GM21619 (cell line): ENCODE results near the gene SLC25A21.

Experiments used
- ATAC-seq: cut with Tn5 transposase; IDR thresholded peaks from one replicate; pipeline ENCODE4 v1.9.1; 2021; ENCODE audit not compliant: unreplicated experiment

Gene SLC25A21

DNA sequence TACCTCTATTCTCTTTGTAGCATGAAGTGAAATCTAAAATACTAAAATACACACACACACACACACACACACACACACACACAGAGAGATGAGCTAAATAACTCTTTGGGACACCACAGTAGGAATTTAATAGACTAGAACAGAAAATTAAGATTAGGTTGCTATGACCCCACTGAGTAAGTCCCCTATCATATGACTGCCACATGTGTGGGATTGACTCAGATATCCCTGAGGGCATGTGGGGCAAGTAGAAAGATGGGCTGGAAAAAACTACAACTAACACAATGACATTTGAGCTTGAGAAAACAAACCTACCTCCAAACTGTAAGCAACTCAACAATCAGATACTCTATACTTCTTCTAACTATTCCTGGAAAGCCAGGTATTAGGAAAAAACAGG lies 27.0 kb downstream of the SLC25A21 start:
- no peak for ATAC-seq

DNA sequence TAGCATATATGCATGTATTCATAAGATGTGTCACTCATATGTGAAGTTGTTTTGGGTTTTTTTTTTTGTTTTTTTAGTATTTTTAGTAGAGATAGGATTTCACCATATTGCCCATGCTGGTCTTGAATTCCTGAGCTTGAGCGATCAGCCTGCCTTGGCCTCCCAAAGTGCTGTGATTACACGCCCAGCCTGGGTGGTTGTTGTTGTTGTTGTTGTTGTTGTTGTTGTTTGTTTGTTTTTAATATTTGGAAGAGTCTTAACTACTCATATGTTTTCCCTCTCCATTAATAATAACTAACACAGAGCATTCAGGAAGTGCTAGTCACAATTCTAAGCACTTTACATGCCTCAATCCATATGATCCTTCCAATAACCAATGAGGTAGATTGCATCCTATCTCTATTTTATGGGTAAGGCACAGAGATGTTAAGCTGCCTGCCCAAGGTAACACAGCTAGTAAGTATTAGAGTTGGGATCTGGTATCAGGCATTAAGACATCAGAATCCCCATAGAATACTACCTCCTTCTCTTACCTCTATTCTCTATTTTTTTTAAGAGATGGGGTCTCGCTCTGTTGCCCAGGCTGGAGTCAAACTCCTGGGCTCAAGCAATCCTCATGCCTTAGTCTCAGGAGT lies 27.6 kb downstream of the SLC25A21 start:
- no peak for ATAC-seq

DNA sequence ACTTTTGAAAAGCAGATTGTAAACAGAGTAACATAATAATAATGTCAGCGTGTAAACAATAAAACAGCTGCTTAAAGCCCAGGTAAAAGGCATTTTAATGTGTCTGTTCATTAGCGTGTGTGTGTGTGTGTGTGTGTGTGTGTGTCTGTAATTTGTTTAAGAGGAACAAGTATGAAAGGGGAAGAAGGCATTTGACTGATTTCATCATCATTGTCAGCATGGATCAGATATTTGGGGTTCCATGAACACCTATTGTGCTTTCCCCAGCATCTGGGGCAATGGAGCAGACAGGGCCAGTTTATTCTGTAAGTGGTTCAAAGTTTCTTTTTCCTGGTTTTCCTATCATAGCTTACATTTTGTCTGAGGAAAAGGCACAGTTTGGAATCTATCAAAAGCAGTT lies 28.9 kb downstream of the SLC25A21 start:
- no peak for ATAC-seq

DNA sequence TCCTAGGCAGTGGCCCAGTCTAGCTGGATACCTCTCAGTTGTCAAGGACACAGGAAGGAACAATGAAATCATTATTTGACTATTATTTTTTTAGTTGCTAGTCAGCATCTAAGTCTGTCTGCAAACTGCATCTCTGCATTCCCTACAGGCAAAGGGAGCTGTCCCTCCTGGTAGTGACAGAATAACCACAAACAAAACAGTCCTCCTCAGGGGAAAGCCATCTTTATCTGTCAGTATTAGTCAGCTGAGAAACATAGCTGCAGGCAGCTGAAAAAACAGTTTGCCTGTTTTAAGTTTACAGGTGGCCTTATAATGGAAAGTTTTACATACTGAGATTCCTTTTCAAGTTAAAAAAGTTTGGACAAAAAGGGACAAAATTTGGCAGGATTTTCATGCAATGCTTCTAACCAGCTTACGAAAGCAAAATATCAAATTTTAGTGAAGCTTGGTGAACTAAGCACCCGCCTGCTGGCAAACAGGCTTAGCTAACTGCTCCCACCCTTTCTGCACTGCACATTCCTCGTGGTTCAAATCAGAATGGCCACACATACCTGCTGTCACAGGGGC lies 29.5 kb downstream of the SLC25A21 start:
- no peak for ATAC-seq

DNA sequence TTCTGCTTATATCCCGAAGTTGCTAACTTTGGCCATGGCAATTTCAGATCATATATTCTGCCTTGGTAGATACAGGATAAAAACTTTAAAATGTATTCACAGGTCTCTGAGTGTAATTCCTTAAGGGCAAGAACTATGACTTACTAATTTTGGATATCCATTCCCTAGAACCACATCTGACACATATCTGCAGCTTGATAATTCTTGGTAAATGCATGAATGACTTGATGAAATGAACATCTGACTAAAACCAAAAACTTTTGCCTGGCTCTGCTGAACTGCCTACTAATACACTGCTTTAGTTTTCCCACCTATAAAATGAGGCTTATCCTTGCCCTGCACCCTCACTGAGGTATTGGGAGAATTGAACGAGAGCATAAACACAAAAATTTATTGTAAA lies 32.2 kb downstream of the SLC25A21 start:
- no peak for ATAC-seq

DNA sequence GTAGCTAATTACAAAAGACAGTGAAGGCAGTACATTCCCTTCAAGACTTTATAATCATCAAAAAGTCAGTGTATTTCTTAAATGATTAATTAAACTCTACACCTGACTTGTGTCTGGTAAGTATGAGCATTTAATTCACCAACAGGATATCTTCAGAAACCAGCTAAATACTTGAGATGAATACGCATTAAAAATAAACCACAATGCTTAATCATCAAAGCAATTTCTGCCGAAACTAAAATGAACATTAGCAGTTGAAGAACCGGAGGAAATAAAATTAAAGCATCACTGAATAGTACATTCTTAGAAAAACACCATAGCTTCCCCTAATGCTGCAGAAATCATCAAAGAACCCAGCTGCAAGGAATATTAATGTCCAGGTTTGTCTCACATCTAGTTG lies 32.7 kb downstream of the SLC25A21 start:
- ATAC-seq = no peak

DNA sequence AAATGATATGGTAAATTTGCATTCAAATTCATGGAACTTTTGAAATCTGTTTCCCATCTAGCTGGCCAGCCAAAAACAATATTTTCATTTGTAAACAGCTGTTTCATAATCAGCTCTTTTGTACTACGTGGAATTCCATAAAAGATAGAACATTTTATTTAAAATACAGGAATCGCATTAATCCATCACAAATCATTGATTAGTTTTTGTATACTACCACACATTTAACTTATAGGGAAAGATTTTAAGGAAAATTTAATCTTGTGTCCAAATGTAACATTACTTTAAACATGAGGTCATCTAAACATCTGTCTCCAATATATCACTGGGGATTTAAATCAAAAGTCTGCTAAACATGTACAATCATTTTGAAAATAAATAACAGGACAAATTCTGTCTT lies 33.5 kb downstream of the SLC25A21 start:
- ATAC-seq = no peak

DNA sequence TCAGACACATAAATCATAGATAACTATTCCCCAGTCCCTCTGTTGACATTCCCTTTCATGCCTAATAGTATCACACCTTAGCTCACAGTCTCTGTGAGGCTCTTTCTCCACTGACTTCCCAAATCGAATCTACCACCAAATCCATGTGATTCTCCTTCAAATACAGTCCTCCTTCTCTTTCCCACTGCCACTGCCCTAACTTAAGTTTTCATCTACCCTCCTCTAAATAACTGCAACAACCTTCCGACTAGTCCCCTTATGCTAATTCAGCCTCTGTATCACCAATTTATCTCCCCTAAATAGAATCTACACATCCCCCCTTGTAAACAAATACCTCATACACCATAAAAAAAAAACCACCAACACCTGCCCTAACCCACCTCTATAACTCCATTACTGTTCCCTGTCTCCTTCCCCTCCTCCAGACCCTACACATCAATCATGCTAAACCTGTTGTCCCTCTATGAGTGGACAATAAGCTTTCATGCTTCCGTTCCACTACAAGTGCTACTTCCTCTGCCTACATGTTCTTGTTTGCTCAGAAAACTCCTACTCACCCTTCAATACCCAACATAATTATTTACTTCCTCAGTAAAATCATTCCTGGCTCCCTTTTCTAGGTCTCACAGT lies 39.0 kb downstream of the SLC25A21 start:
- ATAC-seq = no peak

DNA sequence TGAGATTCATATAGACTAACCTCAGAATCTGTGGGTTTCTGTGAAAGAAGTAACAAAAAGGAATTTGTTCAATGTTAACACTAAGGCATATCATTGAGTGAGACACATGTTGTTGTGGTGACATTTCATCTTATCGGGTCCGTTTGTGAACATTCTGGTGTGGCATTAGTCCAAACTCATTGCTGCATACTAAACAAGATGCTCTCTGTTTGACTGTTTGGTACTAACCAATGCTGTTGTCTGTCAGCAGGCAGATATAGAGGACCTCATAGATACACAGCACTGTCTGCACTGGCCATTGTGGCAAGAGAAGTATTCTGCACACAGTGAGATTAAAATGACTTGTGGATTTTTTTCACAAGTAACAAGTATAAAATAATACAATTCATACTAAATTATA lies 41.2 kb downstream of the SLC25A21 start:
- ATAC-seq = no peak

DNA sequence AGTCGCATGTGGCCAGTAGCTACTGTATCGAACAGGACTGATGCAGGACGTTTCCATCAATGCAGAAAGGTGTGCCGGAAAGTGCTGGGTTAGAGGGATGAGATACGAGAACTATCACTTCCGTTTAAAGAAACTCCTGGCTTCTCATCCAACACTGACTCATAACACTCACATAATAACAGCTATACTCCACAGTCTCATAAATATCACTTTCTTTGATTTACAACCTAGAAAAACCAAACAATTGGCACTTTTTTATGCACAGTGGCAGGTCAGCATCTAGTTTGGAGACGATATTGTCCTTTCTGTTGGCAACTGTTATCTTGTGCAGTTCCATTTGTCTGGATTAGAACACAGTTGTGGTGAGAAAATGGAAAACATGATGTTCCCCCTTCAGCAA lies 43.4 kb downstream of the SLC25A21 start:
- no peak for ATAC-seq

DNA sequence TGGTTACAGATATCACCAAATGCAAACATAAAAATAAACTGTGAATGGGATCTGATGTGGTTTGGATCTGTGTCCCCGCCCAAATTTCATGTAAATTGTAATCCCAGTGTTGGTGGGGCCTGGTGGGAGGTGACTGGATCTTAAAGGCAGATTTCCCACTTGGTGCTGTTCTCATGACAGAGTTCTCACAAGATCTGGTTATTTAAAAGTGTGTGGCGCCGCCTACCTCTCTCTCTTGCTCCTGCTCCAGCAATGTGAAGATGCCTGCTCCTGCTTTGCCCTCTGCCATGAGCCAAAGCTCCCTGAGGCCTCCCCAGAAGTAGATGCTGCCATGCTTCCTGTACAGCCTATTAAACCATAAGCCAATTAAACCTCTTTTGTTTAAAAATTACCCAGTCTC lies 47.8 kb downstream of the SLC25A21 start:
- no peak for ATAC-seq

DNA sequence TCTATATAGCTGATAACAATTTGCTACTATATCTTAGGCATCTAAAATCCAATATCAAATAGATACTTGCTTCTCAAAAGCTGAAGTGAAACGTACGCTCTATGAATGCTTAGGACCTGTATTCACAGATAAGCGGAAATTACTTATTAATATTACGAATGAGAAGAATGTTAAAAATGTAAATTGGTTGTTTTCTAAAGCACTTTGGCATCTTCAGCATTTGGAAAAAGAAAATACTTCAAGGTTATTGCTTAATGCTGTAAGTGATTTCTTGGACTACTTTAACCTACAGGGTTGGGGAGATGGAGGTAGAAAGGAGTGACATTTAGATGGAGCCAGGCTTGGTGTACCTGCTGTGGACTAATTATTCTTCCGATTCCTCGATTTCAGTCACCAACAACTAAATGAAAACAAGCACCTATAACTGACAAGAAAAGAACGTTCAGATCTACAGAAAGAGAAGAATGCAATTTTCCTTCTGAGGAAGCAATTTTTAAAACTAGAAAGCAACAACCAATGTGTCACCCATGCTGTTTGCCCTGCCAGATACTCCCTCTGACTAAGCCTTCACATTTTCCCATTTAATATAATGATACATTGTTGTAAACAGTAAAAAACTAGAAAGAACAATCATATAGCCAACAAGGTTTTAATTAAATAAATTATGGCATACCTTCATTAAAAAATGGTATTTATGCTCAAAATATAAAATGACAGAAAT lies 49.3 kb downstream of the SLC25A21 start:
- ATAC-seq = no peak

DNA sequence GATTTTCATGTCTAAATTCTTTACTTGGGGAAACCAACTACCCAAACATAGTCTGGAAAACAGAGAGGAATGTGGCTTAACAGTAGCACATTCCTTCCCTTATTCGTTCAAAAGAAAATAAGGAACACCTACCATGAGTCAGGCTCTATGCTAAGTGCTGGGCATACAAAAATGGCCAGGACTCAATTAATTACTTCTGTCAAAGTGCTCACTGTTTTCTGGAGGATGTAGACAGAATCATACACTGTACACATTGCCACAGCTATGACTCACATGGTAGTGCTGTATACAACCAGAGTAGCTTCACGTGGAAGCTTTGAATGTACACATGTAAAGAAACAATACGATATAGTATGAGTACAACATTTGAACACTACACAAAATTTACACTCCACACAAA lies 50.1 kb downstream of the SLC25A21 start:
- no peak for ATAC-seq

DNA sequence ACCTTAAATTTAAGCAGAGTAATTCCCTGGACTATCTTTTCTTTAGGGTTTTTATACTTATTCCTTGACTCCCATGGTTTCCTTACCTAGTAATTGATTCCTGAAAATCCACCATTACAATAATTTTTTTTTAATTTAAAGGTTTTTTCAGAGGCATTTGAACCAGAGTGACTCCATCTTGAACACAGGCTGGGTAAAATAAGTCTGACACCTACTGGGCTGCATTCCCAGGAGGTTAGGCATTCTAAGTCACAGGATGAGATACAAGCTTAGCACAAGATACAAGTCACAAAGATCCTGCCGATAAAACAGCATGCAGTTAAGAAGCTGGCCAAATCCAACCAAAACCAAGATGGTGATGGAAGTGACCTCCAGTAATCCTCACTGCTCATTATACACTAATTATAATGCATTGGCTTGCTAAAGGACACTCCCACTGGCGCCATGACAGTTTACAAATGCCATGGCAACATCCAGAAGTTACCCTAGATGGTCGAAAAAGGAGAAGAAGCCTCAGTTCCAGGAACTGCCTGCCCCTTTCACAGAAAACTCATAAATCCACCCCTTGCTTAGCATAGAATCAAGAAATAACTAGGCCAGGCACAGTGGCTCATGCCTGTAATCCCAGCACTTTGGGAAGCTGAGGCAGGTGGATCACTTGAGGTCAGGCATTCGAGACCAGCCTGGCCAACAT lies 53.6 kb downstream of the SLC25A21 start:
- ATAC-seq = no peak

DNA sequence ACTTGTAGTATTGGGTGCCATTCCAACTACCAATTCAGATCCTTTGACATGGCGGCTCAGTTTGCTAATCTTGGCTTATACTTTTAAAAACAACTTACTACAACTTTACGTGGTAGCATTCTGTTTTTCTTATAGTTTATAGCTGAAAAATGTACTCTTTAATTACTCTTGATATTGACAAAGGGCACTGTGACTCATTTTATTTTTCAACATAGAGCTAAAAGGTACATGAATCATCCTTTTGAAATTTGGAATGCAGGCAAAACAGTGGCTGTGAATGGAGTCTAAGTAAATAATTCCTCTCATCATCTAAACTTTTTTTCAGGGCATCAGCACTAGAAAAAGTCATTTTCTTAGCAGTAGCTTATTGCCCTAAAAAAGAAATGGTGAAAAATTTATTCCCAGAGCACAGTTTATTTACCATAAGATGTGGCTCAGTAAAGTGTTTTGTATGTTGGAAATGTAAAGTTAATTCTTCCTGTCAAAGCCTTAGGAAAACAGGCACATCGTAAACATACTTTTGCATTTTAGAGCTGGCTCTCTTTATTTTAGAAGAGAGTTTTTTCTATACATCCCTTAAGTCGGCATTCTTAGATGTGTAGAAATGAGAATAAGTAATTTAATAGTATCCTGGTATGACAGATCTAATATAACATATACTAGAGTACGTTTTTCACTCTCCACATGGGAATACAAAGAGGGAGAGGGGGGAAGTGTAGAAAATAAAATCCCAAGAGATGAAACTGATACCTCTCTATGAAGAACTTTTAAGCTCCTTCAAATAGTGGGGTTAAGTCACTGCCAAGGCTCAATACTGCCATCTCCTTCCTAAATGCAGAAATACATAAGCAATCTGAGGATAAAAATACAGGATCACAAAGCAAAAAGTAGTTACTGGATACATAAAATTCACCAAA lies 55.2 kb downstream of the SLC25A21 start:
- no peak for ATAC-seq

DNA sequence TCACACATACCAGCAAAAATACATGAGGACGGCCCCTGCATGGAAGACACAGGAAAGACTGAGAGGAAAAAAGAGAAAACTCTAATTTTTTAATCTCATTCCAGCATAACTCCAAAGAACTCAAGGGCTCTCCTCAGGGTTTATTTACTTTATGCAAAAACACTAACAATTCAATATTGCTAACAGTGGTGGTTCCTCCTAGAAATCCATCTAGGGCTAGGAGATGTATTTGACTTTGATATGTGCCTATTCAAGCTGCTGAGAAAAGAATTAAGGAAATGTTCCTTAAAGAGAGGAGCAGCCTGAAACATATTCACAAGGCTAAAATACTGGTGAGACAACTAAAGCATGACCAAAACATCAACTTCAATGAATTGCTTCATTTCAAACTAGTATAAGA lies 57.0 kb downstream of the SLC25A21 start:
- no peak for ATAC-seq

DNA sequence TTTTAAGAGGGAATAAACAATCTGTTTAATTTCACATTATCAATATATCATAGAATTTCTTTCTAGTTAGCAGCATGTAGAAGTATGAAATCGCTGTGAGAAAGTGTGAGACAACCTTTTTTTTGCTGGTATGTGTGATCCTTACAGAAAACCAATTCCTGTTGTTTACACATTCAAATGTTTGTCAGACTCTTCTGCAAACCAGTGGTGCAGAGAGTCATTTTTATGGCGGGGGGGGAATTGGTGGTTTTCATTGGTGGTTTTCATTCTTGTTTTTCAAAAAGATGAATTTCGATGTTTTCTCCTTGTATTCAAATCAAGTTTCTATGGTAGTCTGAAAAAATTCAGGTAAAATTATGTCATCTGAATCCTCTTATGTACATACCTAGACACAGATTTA lies 57.8 kb downstream of the SLC25A21 start:
- no peak for ATAC-seq

DNA sequence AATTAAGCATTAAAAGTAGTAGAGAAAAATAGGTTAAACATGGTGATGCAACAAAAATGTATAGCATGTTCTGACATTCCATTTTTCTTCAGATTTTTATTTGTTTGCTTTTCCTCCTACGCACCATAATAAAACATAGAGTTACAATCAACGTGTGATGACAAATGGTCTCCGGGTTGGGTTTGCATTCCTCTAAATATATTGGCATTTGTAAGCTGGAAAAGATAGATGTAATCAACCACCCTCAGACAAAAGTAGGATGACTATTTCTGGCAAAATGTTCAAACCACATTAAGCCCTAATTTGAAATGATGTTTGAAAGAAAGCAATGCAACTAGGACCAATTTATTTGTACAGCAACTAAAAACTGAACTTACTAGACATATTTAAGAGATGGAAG lies 58.4 kb downstream of the SLC25A21 start:
- ATAC-seq = no peak

DNA sequence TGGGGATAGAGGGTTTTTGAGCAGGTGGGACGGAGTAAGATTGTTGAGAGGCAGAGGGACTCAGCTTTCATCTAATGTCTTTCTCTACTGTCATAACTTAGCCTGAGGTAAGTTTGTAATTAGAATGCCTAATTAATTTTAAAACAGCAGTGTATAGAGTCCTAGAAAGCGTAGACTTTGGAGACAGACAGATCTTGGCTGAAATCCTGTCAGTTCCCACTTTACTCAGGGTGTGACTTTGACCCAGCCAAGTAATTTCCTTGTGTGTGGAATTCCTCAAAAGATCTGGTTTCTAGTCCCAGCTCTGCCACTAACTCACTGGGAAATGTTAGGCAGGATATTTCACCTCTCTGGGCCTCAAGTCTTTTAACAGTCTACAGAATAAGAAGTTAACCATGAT lies 74.3 kb downstream of the SLC25A21 start:
- no peak for ATAC-seq

DNA sequence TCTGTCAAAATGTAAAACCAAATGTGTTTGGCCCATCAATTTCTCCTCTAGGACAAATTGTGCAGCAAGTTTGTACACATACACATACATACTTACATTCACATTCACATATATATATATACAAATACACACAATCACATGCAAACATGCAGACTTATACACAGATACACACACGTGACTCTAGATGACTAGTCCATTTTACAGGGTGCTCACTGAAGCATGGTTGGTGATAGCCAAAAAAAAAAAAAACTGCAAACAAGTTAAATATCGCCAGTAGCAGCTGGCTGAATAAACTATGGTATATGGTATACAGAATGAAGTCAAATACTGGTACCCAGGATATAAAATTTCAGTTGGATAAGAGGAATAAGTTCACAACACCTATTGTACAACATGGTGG lies 77.9 kb downstream of the SLC25A21 start:
- ATAC-seq = no peak

DNA sequence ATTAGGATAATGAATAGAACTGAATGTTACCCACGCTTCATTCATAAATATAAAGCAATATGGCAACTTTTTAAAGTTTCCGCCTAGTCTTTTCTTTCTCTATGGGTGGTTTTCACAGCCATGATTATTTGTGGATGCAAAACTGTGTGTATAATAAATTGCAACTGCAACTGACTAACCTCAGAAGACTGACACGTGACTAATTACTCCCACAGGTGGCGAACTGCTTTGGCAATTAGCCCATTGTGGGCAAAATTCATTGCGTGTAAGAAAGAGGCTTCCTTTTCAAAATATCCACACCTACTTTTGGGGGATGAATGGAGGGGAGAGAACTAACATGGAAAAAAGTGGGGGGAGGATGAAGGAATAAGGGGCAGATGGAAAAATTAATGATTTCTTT lies 79.0 kb downstream of the SLC25A21 start:
- no peak for ATAC-seq
